Stimulated activated CD4-positive, alpha-beta T cell treated with anti-CD3 and anti-CD28 coated beads, Interleukin-4, amount 100 ng/mL, for 4 hours (primary cell): Measurements from ENCODE around the gene TNPO1.

Source experiments
- DNase-seq, 2 experiments: peaks; one replicate each; pipeline ENCODE4 v3.0.0-alpha.2; 2020

The TNPO1 gene

GRCh38 chr5:72936893-72937292 is 120.4 kb downstream of the TNPO1 start:
- DNase-seq = no peak

- no peak for DNase-seq
These were observed 121.1 kb downstream of the TNPO1 start for GRCh38 chr5:72937517-72938061.

DNA sequence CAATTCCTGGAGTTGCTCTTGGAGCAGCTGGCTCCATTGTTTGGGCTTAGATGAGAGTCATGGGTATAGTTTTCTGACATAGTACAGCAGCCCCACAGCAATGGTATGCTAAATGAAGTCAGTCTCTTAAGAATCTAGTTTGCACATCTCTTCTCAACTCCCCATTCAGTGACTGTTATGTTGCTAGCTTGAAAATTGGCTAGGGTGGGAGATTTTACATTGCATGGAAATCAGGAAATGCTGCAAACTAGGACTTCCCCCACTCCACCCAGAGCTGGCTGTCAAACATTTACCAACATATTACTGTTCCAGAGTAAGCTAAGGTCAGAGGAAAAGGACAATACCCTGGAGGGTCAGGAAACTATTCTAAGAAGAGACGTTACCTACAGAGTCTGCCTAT is 121.7 kb downstream of the TNPO1 start:
- no peak for DNase-seq

DNA sequence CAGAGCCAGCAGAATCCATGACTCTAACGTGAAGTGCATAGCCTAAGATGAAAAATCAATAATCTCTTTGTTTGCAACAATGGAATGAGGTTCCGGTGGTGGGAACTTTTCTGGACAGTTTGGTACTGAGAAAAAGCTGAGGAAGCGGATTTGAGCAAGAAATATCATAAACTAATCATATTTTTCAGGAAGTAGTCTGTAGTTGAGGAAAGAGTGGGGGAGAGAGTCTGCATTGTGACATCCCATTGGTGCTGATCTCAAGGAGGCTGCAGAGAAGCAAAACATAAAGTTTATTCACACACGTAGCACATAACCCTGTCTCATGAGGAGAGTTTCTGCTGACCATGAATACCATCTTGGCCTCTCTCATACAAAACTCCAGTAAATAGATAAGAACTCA is 123.6 kb downstream of the TNPO1 start:
- no peak for DNase-seq

- no peak for DNase-seq
These were observed 126.8 kb downstream of the TNPO1 start for GRCh38 chr5:72943307-72943706.

- DNase-seq = no peak
These were observed 131.0 kb downstream of the TNPO1 start for GRCh38 chr5:72947498-72947897.

DNA sequence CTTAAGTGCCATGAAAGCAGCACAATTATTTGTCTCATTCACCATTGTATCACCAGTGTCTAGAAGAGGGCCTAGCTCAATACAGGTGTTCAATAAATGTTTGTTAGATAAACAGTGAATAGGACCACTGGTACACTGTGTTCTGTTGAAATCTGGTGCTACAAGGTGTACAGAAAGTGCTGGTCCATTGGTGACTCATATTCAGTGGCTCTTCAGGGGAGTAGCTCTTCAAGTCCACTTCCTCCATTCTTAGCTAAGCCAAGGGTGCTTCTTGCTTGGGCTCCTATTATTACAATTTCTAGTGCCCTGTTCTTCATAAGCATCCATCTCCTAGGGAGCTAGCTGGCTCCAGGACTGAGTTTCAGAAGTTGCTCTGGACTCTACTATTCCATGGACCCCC is 133.0 kb downstream of the TNPO1 start:
- no peak for DNase-seq

DNA sequence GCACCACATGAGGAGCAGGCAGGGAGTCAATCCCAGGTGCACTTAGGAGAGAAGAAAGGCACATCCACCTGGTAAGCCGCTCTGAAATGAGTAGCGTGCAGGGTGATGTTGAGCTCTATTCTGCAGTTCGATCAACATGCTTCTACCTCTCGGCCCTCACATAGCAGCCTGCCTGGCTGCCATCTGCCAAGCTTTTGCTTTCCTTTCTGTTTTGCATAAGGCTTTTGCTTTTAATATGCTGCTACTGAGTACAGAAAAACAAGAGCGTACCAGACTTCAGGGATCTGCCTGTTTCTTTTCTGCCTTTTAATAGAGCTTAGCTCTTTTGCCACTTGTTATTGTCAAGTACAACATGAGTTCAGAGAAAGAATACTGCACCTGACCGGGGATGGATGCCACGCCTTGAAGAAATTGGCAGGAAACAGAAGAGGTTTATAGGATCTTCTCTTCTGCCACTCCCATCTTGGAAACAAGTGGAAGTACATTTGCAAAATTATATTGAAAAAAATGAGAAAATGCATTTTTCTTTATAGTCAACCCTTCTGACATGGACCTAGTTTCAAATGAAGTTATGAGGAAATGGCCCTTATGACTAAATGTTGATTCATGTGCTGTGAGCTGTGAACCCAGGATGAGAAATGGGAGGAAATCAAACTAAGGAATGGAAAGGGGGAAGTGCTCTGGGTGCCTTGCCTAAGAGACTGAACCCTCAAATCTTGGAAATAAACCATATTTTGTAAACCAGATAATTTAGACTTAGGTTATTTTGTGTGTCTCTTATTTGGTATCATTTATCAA is 135.4 kb downstream of the TNPO1 start:
- no peak for DNase-seq

GRCh38 chr5:72954389-72954788 is 137.9 kb downstream of the TNPO1 start:
- DNase-seq = no peak

GRCh38 chr5:72955143-72955767 is 138.8 kb downstream of the TNPO1 start:
- no peak for DNase-seq

GRCh38 chr5:72955768-72956323 is 139.4 kb downstream of the TNPO1 start, which contains the start of gene FCHO2:
FCHO2 (plus strand) TSS chr5:72956041; CDS start chr5:72956097, 56 bp downstream.
- DNase-seq = peak; percentile 92 to 99

DNA sequence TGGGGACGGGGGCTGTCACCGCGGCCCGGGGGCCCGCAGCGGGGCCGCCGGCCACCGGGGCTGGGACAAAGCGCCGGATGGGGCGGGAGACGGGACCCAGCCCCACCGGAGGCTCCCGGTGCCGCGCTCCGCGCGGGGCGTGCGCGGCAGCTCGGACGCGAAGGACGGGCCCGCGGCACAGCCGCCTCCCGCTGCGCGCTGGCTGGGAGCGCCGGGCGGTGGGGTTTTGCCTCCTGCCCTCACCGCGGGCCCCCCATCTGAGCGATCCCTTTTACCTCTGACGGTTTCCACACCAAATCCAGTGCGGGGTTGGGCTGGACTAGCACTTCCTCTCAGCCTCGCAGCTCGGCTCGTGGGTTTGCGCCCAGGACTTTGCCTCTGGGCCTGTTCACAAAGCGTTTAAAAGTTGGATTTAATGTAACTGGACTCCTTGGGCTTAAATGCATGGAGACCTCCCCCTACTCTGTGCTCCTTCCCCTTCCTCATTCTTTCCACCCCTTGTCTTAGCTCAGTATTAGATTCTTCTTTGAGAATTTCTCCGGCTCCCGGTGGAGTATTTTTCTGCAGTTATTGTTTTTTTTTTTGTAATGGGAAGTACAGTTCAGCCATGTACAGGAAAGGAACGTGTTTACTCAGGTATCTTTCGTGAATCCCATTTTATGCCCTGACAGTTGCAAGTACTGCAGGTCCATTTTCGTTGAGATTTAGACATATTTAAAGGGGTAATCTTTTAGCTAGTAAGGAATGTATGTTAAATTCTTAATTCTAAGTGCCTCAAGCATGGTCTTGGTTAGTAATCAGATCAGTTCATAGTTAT is 140.1 kb downstream of the TNPO1 start:
- peak in 1 of 2 experiments; percentile 12 for DNase-seq

DNA sequence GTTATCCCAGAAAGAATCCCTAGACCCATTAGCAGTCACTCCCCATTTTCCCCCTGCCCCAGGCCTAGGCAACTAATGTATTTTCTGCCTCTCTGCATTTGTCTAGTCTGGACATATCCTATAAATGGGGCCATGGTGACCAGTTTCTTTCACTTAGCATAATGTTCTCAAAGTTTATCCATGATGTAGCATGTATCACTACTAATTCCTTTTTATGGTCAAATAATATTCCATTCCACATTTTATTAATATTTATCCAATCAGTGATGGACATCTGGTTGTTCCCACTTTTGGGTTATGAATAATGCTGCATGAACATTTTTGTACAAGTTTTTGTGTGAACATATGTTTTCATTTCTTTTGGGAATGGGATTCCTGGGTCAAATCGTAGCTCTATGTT is 140.9 kb downstream of the TNPO1 start:
- DNase-seq = no peak

DNA sequence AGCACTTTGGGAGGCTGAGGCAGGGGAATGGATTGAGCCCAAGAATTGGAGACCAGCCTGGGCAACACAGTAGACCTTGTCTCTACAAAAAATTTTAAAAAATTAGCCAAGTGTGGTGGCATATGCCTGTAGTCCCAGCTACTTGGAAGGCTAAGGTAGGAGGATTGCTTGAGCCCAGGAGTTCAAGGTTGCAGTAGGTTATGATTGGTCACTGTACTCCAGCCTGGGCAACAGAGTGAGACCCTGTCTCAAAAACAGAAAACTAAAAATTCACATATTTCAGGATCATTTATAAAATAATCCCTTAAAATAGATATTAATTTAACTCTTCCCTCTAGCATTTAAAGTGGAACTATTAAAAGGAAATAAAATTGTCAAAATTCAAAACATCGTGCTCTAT is 142.8 kb downstream of the TNPO1 start:
- DNase-seq = no peak
